NCI-H2107 treated with DMSO at 0.1 percent for 48 hours (cell line): ENCODE measurements around the gene DPPA3.
"Not testable (repeated sequence)": the region's sequence is repeated elsewhere in the genome, so short reads cannot be mapped to it uniquely, and the experiment has no call there.

Experiments
- DNase-seq: peaks from one replicate; lab custom pipeline; 2025; ENCODE audit not compliant: unreplicated experiment; lab: John Stamatoyannopoulos, UW

The DPPA3 gene

GRCh38 chr12:7711133-7711532 is at the start of gene DPPA3:
Gene DPPA3 (plus strand): TSS chr12:7711433. CDS start chr12:7711571, 138 bp downstream.
- DNase-seq, result no peak

GRCh38 chr12:7661741-7662140 is 49.5 kb upstream of the DPPA3 start:
- DNase-seq, result no peak

GRCh38 chr12:7666595-7666994 is 44.6 kb upstream of the DPPA3 start:
- no peak for DNase-seq

- no peak for DNase-seq
Measured at GRCh38 chr12:7667125-7667524, 44.1 kb upstream of the DPPA3 start.

GRCh38 chr12:7668171-7668570 is 43.1 kb upstream of the DPPA3 start:
- DNase-seq, result no peak

- DNase-seq, result not testable (repeated sequence)
Measured at GRCh38 chr12:7675455-7675854, 35.8 kb upstream of the DPPA3 start.

GRCh38 chr12:7677432-7677888 is 33.8 kb upstream of the DPPA3 start:
- not testable (repeated sequence) for DNase-seq

- no peak for DNase-seq
Measured at GRCh38 chr12:7678744-7679143, 32.5 kb upstream of the DPPA3 start.

- DNase-seq, result no peak
Measured at GRCh38 chr12:7679251-7680045, 31.8 kb upstream of the DPPA3 start.

GRCh38 chr12:7681535-7681934 is 29.7 kb upstream of the DPPA3 start:
- DNase-seq, result no peak

- no peak for DNase-seq
Measured at GRCh38 chr12:7693793-7694192, 17.4 kb upstream of the DPPA3 start.

- no peak for DNase-seq
Measured at GRCh38 chr12:7694556-7695236, 16.5 kb upstream of the DPPA3 start.

- DNase-seq, result no peak
Measured at GRCh38 chr12:7695237-7695560, 16.0 kb upstream of the DPPA3 start.

GRCh38 chr12:7695566-7696197 is 15.6 kb upstream of the DPPA3 start, which contains the start of gene GDF3:
Gene GDF3 (minus strand): TSS chr12:7695775. CDS start chr12:7695728, 47 bp downstream.
- DNase-seq, result no peak

GRCh38 chr12:7705846-7706245 is 5.4 kb upstream of the DPPA3 start:
- DNase-seq, result no peak

GRCh38 chr12:7709969-7710675 is 1.1 kb upstream of the DPPA3 start:
- no peak for DNase-seq

- DNase-seq, result no peak
Measured at GRCh38 chr12:7712841-7713442, 1.7 kb downstream of the DPPA3 start.

GRCh38 chr12:7716381-7716780 is 5.1 kb downstream of the DPPA3 start:
- DNase-seq, result no peak

- no peak for DNase-seq
Measured at GRCh38 chr12:7719946-7720730, 8.9 kb downstream of the DPPA3 start.

- no peak for DNase-seq
Measured at GRCh38 chr12:7723926-7724325, 12.7 kb downstream of the DPPA3 start.
